Measurements from ENCODE around the gene GID8.

DNA sequence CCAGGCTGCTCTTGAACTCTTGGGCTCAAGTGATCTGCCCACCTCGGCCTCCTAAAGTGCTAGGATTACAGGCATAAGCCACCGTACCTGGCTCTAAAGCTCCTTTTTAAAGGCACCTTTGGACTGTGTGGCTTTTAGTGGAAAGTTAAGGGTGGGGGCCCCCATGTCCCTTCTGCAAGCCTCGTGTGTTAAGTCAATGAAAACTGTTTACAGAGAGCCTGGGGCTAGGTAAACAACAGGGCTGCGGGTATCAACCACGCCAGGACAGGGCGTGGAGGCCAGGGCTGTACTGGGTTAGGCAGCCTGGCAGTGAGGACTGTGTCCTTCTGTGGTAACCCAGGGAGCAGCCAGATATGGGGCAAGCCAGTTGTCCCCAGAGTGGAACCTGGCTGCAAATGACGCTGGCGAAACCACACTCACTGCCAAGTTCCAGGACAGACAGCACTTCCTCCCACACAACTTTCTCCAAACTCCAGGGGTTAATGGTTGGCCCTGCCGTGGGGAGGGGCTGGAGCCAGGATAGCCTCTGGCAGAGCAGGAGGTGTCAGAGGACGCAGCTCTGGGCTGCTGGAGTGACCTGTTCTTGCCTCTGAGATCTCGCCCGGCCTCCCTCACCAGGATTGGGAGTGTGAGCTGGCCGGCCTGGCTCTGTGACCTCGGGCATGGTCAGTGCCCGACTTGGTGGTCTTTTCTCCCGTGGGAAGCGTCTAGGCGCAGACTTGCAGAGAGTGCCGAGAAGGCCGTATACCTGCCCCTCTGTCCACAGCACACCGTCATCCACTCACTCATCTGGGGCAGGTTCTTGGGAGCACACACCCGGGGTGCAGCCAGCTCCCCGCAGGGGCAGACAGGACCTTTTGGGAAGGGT is 17.8 kb downstream of the GID8 start:
- TF ChIP-seq, protein P1, sequence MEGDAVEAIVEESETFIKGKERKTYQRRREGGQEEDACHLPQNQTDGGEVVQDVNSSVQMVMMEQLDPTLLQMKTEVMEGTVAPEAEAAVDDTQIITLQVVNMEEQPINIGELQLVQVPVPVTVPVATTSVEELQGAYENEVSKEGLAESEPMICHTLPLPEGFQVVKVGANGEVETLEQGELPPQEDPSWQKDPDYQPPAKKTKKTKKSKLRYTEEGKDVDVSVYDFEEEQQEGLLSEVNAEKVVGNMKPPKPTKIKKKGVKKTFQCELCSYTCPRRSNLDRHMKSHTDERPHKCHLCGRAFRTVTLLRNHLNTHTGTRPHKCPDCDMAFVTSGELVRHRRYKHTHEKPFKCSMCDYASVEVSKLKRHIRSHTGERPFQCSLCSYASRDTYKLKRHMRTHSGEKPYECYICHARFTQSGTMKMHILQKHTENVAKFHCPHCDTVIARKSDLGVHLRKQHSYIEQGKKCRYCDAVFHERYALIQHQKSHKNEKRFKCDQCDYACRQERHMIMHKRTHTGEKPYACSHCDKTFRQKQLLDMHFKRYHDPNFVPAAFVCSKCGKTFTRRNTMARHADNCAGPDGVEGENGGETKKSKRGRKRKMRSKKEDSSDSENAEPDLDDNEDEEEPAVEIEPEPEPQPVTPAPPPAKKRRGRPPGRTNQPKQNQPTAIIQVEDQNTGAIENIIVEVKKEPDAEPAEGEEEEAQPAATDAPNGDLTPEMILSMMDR (conservative IDR thresholded peaks at IDR 0.05; ENCODE audit: low read depth, low read length): no peak
- TF ChIP-seq POLR2A (IDR thresholded peaks at IDR 0.05; ENCODE audit: low read depth, low read length) (no peak), MAZ (IDR thresholded peaks at IDR 0.05; ENCODE audit: borderline replicate concordance, low read depth, low read length) (no peak), SMC3 (IDR thresholded peaks at IDR 0.05; ENCODE audit: low read depth, low read length) (no peak), CHD1 (IDR thresholded peaks at IDR 0.05; ENCODE audit: low read depth, low read length) (no peak), RAD21 (IDR thresholded peaks at IDR 0.05; ENCODE audit: low read length) (no peak), MAFK (IDR thresholded peaks at IDR 0.05; ENCODE audit: low read depth, low read length) (no peak), RCOR1 (IDR thresholded peaks at IDR 0.05; ENCODE audit: insufficient replicate concordance, low read length) (no peak), RFX5 (IDR thresholded peaks at IDR 0.05; ENCODE audit: low read depth, low read length) (no peak)
- TF ChIP-seq, protein P2, sequence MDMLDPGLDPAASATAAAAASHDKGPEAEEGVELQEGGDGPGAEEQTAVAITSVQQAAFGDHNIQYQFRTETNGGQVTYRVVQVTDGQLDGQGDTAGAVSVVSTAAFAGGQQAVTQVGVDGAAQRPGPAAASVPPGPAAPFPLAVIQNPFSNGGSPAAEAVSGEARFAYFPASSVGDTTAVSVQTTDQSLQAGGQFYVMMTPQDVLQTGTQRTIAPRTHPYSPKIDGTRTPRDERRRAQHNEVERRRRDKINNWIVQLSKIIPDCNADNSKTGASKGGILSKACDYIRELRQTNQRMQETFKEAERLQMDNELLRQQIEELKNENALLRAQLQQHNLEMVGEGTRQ (IDR thresholded peaks at IDR 0.05; ENCODE audit: low read depth, low read length): no peak

Data from IMR-90 (cell line).